Pancreas (tissue), 10 donors: ENCODE data around the gene ZFP1. TPM values are rescaled to one million over a fixed set of nuclear protein-coding genes. Genes with fewer than 3 reads are reported as not detected.
"Not testable (repeated sequence)": the region's sequence is repeated elsewhere in the genome, so short reads cannot be mapped to it uniquely, and the experiment has no call there.

ENCODE experiments used
- ATAC-seq, 4 donors: fragments of 200-7000 bp; cut with Tn5 transposase; one replicate each; pipeline versions ENCODE4 v1.8.0 to v1.9.1; 2020; ENCODE audit warnings: mild to moderate bottlenecking in 4 of 4, moderate library complexity in 4 of 4
- DNase-seq, 6 donors: peaks; one replicate each; pipeline ENCODE4 v3.0.0-alpha.2; 2020
- FAIRE-seq: peaks from 2 replicates; lab custom pipeline; 2012; peaks lifted over from hg19 to GRCh38; lab: Jason Lieb, UNC
- H3K27ac ChIP-seq, 4 donors: fragments of 200-600 bp; sonication (generic); 1 replicate in 3 of 4; 2 replicates in 1 of 4; pipeline versions ENCODE4 v1.5.0 to v1.8.0; 2020
- H3K27me3 ChIP-seq, 4 donors: fragments of 200-600 bp; one replicate each; pipeline ENCODE4 v1.8.0; 2021
- H3K36me3 ChIP-seq, 3 donors: fragments of 200-600 bp; sonication (generic) in 1 of 3; one replicate each; pipeline versions ENCODE4 v1.5.0 to v1.8.0; 2020 to 2021
- H3K4me1 ChIP-seq, 3 donors: fragments of 200-600 bp; one replicate each; pipeline ENCODE4 v1.8.0; 2021
- H3K4me3 ChIP-seq, 4 donors: fragments of 200-600 bp; sonication (generic) in 2 of 4; one replicate each; pipeline versions ENCODE4 v1.5.0 to v1.8.0; 2020 to 2021
- H3K9me3 ChIP-seq, 4 donors: fragments of 200-600 bp; one replicate each; pipeline ENCODE4 v1.8.0; 2021
- CTCF ChIP-seq, 4 donors: fragments of 200-600 bp; sonication (generic) in 3 of 4; IDR thresholded peaks; one replicate each; pipeline versions ENCODE4 v1.5.0 to v1.8.0; 2021; ENCODE audit warnings: antibody characterized with exemption in 4 of 4
- WGBS, 2 donors: extraction: QIAGEN DNeasy Blood & Tissue Kit; methylation state at CpG; one replicate each; pipeline ENCODE4 v1.1.7; 2013; 5-methylcytosine and 5-hydroxymethylcytosine counted together
- intact Hi-C, 3 donors: fragments of 100-400 bp; cut with DNase I; formaldehyde crosslinking; loops; one replicate each; pipeline versions ENCODE4 v1.11.1 to v1.14.2; 2022
- polyA plus RNA-seq, 2 donors: library from polyadenylated mRNA; stranded (reverse); fragments of 200-250 nt; gene quantifications; one replicate each; pipeline ENCODE4 v1.2.3, GENCODE V29; 2013
- total RNA-seq, 6 donors: library from RNA; stranded (reverse); fragmentation: NEBNext Ultra II Directional in 4 of 6; extraction: Animal tissue kit (Norgen Biotek cat#: 25700) in 4 of 6; gene quantifications; one replicate each; pipeline versions ENCODE4 v1.2.1 to v1.2.4, GENCODE V29; 2021 to 2023
- donor health status: healthy with polysubstance abuse.
- donor health status: DM: no; HTN: no; CAD: no; lungs with moderate emphysema.
- donor health status: DM: no; HTN: no; CAD: no.
- donor health status: control.
- donor health status: control.
- donor health status: Bipolar disorder and iron deficiency.
- donor health status: DM: yes; HTN: yes; CAD: no.
- donor health status: DM: no; HTN: no; CAD: no.
- donor health status: DM: no; HTN: no; CAD: no.
- donor health status: DM: yes; HTN: yes; CAD: no.

ZFP1 gene
- total and polyA plus RNA-seq, 8 donors = 1.8 to 4.2 (median 3.1) TPM

GRCh38 chr16:75206749-75207451 lies 58.6 kb downstream of the ZFP1 start, which contains the start of gene CTRB2:
TSS of gene CTRB2 (minus strand) at chr16:75207161. CDS start at chr16:75207141, 20 bp downstream.
- Histone ChIP-seq H3K27me3 (no peaks in the 10 kb centered on the region), H3K36me3 (peaks cover 0 to 9% (median 0%) of the 10 kb centered on the region in 3 donors), H3K27ac (peak within 1 kb of the TSS; percentile 85 to 98 (median 92)), H3K4me3 (peak within 1 kb of the TSS; percentile 45 to 83 (median 61)), H3K4me1 (peaks cover 5 to 10% (median 7%) of the 10 kb centered on the region in 3 donors), H3K9me3 (no peaks in the 10 kb centered on the region)
- intact Hi-C loops = loop anchor here in 2 of 3 donors (2.0 kb wide), 2 partner anchors 18 to 20 kb away; no protein-coding TSS in a partner anchor
- 43% methylated on average over 21 to 24 of the region's 24 CpGs for WGBS, 2 donors
- FAIRE-seq (no peak), ATAC-seq (peak; percentile 52 to 77 (median 74)), DNase-seq (peak; percentile 82 to 96 (median 94))
- TF ChIP-seq CTCF (IDR thresholded peaks at IDR 0.05) = no peak

- DNase-seq = peak in 5 of 6 donors; percentile 49 to 81 (median 61)
- intact Hi-C loops = loop anchor here in 2 of 3 donors (2.0 kb wide), 2 partner anchors 17 to 19 kb away; no protein-coding TSS in a partner anchor
- FAIRE-seq = no peak
- Histone ChIP-seq H3K4me3 (no peak overlapping the region), H3K27ac (peak overlapping the region; percentile 85 to 98 (median 92)), H3K36me3 (peaks cover 0 to 9% (median 0%) of the 10 kb centered on the region in 3 donors), H3K4me1 (peaks cover 5 to 15% (median 7%) of the 10 kb centered on the region in 3 donors), H3K9me3 (no peaks in the 10 kb centered on the region), H3K27me3 (no peaks in the 10 kb centered on the region)
- WGBS, 2 donors = 71 to 86% methylated on average over 11 of the region's 11 CpGs
- TF ChIP-seq CTCF (IDR thresholded peaks at IDR 0.05) = no peak
- peak in 2 of 4 donors; percentile 1 to 4 for ATAC-seq
Observed at GRCh38 chr16:75207831-75208230, 59.5 kb downstream of the ZFP1 start.

GRCh38 chr16:75208242-75208825 lies 60.0 kb downstream of the ZFP1 start:
- FAIRE-seq = no peak
- DNase-seq = peak in 3 of 6 donors; percentile 12 to 43 (median 39)
- intact Hi-C loops = no loop called here
- WGBS, 2 donors = 75 to 82% methylated on average over 13 of the region's 13 CpGs
- TF ChIP-seq CTCF (IDR thresholded peaks at IDR 0.05) = no peak
- no peak overlapping the region for H3K4me3 ChIP-seq
- H3K4me1 ChIP-seq = peaks cover 5 to 15% (median 7%) of the 10 kb centered on the region in 3 donors
- peak overlapping the region in 3 of 4 donors; percentile 8 to 98 (median 91) for H3K27ac ChIP-seq
- H3K36me3 ChIP-seq = peaks cover 0 to 9% (median 0%) of the 10 kb centered on the region in 3 donors
- H3K27me3 ChIP-seq = no peaks in the 10 kb centered on the region
- H3K9me3 ChIP-seq = no peaks in the 10 kb centered on the region
- ATAC-seq = no peak

GRCh38 chr16:75208861-75209505 lies 60.7 kb downstream of the ZFP1 start:
- H3K27ac ChIP-seq = peak overlapping the region in 1 of 4 donors; percentile 8
- no peak for TF ChIP-seq CTCF (IDR thresholded peaks at IDR 0.05)
- intact Hi-C loops = no loop called here
- DNase-seq (peak in 4 of 6 donors; percentile 43 to 81 (median 74)), FAIRE-seq (no peak), ATAC-seq (no peak)
- H3K9me3 ChIP-seq = no peaks in the 10 kb centered on the region
- peaks cover 5 to 15% (median 7%) of the 10 kb centered on the region in 3 donors for H3K4me1 ChIP-seq
- H3K4me3 ChIP-seq = no peak overlapping the region
- WGBS, 2 donors = 75 to 76% methylated on average over 27 of the region's 27 CpGs
- peaks cover 0 to 9% (median 0%) of the 10 kb centered on the region in 3 donors for H3K36me3 ChIP-seq
- H3K27me3 ChIP-seq = no peaks in the 10 kb centered on the region

GRCh38 chr16:75209514-75209913 lies 61.2 kb downstream of the ZFP1 start:
- H3K4me3 ChIP-seq, H3K27me3 ChIP-seq, H3K27ac ChIP-seq, H3K9me3 ChIP-seq, intact Hi-C loops, ATAC-seq, H3K36me3 ChIP-seq, FAIRE-seq: not testable (repeated sequence)
- 85 to 91% methylated on average over 7 of the region's 7 CpGs for WGBS, 2 donors
- peak in 1 of 6 donors; percentile 5 for DNase-seq
- peaks cover 5 to 15% (median 7%) of the 10 kb centered on the region in 3 donors for H3K4me1 ChIP-seq
